Esophagus mucosa (tissue), 1 donor: Measurements from ENCODE around the gene RHCG. TPM values are rescaled to one million over a fixed set of nuclear protein-coding genes. Genes with fewer than 3 reads are reported as not detected.

Experiments used
- ATAC-seq: fragments of 200-7000 bp; cut with Tn5 transposase; one replicate; pipeline ENCODE4 v1.9.1; 2020
- total RNA-seq: library from RNA; stranded (reverse); gene quantifications from one replicate; pipeline ENCODE4 v1.2.4, GENCODE V29; 2023
- donor health status: DM: yes; HTN: yes; CAD: no.

The RHCG gene
- total RNA-seq, 1 donor from 2014 or later: 4,298 TPM

DNA sequence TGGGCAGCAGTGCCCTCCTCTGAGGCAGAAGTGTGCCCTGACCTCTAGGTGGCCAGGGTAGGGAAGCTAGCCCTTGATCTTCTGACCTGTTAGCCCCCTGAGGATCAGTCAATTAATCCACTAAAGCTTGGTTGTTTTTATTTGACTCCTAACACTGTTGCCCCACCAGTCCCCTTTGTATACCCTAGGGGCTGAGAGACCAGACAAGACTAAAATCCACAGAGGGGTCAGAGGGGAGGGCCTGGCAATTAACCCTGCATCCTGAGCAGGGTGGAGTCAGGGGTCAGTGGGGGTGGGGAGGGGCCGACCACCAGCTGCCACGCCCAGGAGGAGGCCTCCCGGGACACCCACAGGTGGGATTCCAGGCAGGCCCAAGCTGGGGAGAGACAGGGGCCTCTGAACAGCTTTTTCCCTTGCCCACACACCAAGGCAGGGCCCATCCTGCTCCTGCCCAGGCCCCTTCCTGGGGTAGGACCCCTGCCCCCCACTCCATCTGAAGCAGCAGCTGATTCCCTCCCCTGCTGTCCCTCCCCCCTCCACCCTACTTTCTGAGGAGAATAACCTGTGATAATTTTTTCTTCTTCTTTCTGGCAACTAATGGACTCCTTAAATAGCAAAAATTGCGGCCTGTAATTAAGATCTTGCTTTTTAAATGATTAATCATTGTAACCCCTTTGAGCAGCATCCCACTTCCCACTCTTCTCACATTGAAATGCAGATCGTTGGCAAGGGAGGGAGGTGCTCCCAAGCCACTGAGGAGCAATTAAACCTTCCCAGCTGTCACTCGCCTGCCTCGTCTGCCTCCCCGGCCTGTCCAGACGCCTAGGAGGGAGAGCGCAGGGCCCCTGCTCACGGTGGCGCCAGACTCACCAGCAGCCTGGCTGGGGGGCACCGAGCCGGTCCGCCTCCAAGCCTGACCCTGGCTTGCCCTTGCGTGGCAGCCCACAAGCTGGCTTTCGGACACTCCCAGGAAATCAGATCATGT lies 51.9 kb downstream of the RHCG start:
- no peak for ATAC-seq

DNA sequence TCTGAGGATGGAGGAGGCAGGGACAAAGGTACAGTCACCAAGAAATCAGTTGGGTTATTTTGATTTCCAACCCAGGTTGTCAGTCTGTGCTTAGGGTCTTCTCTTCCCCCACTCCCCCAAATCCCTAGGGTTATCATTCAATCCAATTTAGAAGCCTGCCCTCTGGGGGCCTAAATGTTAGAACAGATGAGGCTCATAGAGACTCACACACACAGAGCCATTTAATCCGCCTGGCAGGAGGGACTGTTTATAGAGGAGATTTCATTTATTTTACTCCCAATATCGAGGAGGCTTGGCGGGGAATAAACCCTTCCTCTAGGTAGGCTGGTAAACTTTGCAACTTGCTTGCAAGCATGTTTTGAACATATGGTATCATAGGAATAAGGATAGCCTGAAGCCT lies 52.8 kb downstream of the RHCG start:
- ATAC-seq: no peak

DNA sequence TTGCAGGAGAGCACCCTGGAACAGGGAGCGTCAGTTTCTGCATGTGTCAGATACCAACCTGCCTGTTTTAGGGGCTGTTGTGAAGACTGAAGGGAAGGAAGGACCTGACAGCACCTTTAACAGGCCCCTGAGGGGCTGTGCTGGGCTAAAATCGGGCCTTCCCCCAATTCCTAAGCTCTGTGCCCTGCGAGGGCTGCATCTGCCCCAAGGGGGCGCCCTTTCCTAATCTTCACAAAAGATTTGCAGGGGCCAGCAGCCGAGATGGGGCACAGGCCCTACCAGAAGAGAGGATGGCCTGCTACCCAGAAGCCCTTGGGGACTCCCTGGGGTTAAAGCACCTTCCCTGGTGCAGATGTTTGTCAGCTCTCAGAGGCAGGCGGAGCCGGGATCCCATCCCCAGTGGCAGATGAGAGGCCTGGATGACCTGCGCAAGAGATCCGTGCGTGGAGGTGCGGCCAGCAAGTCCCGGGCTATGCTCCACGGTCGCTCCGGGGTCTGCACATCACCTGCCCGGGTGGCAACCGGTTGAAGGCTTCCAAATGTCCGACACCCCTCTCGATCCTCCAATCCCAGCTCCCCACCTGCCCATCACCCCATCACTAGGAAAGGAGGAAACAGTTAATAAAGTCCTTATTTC lies 53.6 kb downstream of the RHCG start:
- peak; percentile 7 for ATAC-seq

DNA sequence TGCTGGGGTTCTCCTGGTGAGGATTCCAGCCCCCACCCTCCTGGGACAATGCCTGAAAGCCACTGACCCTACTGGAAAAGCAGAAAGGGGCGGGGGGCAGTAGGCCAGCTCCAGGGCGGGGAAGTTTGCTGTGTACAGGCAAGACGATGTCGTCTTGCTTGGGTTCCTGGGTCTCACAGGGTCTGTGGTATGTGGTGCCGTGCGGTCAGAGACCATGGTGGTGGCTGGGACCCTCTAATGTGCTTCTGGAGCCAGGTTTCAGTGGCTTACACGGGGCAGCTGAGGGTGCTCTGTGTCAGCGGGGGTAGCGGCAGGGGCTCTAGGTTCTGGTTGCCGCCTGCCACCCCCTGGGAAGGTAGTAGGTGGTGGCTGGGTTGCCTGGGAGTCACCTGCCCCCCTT lies 54.2 kb downstream of the RHCG start:
- ATAC-seq: peak; percentile 1

DNA sequence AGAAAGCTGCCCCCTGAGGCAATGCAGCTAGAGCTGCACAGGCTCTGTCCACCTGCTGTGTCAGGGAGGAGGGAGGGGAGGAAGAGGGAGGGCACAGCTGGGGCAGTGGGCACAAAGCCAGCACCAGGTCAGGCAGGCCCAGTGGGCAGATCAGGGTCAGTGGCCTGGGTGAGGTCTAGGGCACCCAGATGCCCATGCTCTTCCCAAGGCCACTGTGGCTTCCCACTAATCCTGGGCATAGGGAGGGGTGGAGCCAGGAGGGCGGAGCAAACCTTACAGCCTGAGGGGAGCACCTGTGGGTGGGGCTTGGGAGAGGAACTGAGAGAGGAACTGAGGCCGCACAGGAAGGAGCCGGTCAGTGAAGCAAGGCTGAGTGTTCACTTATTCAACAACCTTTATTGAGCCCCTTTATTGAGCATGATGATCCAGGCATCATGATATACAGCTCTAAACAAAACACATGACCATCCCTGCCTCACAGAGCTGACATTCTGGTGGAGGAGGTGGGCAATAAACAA lies 55.0 kb downstream of the RHCG start:
- peak; percentile 17 for ATAC-seq

DNA sequence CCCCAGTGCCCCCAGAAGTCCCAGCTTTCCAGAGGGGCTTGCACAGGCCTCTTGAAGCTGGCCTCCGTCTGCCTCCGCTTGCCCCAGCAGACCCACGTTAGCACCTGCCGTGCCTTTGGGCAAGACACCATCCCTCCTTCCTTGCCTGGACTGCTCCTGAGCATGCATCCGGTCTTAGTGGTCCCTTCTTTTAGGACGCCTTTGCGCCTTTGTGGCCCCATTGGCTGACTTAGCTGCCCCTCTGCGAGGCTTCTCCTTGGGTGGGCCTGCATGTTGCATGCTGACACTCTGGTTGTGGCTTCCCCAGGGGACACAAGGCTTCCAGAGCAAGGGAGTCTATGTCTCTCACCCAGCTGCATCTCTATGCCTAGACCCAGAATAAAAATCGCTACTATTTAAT lies 56.6 kb downstream of the RHCG start:
- ATAC-seq: no peak

DNA sequence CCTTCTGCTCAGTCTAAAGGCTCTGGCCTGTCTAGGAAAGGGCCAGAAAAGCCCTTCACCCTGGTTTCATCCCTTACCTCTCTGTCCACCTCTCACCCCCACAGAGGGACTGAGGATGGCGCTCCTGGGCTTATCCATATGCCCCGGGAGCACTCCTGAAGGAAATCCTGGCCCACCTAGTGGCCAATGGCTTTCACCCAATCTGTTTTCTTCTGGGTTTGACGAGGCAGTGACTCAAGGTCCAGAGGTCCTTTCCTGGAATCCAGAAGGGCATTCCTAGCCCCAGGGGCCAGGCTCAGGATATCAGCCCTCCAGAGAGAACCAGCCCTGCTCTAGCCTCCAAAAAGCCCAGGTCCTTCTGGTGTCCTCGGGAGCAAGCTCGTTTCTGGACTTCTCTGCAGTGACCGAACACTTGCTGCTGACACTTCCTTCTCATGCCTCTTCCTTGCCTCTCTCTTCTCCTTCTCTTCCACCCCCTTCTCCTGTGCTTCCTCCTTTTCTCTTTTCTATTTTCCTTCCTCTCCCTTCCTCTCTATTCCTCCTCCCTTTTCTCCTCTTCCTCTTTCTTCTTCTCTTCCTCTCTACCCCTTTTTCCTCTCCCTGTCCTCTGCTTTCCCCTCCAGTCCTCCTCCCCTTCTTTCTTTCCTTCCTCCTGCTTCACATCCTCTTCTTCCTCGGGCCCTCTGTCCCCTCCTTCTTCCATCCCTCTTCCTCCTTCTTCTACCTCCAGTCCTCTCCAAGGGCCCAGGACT lies 59.6 kb downstream of the RHCG start:
- ATAC-seq: no peak

DNA sequence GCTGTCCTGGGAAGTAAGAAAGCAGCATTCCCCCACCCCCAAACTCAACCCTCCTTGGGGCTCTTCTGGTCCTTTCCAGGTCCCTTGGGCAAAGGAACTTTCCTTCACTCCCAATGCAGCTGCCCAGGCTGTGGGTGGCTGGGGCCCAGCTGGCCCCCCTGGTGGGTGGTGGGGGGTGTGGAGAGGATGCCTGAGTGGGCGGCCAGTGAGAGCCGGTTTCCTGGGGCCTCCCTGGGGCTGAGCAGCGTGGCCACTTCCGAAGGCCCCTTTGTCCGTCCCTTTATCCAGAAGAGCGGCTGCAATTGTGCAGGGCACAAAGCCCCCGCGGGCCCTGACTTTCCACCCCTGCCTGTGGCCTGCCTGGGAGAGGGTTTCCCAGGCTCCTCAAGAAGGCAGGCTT lies 61.0 kb downstream of the RHCG start:
- ATAC-seq: no peak

DNA sequence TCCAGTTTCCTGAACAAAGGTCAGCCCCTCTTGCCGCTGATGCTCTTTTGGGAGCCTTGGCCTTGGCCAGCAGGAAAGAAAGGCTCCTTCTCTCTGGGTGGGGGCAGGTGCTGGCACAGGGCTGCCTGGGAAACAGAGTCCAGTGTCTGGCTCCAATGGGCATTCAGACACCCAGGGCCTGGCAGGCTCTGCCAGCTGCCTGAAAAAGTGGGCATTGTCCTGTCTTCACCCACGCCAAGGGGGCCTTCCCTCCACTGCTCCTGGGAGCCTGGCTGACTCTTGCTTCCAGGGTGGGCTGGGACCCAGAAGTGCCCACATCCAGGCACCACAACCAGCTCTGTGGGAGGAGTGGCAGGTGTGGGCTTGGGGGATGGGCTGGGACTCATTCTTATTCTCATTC lies 62.7 kb downstream of the RHCG start:
- no peak for ATAC-seq

DNA sequence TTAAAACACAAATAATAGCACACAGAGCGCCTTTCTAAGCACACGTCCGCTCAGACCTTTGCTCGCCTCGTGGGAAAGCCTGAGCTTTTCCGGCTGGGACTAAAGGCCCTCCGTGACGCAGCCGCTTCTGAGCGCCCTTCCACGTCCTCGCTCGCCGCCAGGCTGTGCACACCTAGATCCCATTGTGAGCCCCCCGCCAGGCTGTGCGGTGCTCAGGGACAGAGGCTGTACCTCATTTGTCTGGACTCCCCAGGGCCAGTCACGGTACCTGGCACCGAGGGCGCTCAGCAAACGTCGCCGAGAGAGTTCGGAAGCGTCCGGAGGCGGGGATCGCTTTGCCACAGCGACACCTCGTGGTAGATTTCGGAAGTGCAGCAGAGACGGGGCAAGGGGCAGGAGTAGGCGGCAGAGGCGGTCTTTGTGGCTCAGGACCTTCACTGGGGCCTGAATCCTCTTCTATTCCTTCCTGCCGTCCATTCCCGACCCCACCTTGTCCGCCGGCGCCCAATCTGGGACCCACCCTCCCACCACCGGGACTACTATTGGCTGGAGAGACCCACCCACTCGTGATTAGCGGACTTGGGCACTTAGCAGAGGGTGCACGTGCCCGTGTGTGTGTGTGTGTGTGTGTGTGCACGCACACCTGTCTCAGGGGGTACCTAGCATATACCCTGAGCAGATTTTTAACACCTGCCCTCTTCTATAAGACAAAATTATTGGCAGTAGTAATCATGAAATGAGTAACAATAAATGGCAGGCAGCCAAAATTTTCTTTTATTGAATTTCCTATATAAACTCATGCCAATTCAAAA lies 65.6 kb downstream of the RHCG start:
- ATAC-seq: peak; percentile 84

DNA sequence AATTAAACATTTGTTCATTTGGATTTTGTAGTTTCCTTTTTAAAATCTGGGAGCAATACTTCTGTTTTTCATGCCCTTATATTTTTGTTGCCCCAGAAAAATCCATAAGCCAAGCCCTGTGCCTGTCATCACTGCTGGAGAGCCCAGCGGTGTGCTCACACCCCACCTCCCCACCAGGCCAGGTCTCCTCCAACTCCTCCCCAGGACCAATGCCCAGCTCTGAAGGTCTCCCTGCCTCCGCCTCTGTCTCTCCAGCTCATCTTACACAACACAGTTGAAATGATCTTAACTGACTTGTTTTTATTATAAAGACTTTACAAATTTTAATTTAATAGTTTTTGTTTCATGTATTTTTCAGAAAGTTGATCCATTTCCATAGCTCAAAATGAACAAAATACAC lies 66.4 kb downstream of the RHCG start:
- no peak for ATAC-seq

DNA sequence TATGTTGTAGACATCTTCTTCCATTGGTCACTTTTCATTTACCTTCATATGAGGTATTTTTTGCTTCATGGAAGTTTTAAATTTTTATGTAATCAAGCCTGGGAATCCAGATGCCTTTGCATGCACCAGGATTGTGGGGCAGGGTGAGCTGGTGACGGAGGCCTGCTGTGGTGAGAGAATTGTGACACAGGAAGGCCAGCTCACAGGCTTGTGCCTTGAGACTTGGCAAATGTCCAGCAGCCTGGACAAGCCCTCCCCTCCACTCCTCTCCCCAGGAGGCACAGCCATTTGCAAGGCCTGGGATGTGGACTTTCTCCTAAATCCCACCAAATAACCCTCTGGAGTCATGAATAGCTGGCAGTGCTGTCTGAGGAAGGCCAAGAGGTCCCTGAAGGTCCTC lies 67.4 kb downstream of the RHCG start:
- no peak for ATAC-seq

DNA sequence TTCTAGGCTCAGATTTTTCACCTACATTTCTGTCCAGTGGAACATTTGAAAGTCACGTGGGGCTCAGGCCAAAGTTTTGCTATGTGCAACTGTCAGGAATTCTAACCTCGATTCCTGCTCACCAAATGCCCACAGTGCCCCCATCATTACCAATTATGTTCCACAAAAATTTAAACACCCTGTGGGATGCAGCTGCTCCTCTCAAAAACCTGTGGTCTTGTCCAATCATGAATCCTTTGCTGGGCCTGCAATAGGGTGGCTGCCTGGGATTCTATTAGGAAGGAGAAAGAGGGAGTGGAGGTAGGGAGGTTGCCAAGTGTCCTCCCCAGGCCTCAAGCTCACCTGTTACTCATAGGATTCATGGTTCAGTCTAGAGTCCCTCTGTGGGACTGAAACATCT lies 68.1 kb downstream of the RHCG start:
- no peak for ATAC-seq

DNA sequence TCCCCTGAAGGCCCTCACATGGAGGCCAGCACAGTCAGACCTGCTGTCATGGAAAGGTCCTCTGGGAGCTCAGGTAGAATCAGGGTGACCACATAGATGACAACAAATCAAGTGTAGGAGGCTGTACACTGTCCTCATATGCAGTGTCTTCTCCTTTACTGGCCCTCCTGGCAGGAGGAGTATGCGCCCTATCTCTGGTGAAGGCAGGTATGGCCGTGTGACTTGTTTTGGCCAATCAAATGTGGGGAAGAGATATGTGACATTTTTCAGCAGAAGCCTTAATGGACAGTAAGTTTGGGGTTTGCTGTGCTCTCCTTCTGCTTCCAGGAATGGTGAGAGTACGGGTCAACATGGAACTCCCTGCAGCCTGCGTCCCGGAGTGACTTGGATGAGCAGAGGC lies 69.9 kb downstream of the RHCG start:
- no peak for ATAC-seq

DNA sequence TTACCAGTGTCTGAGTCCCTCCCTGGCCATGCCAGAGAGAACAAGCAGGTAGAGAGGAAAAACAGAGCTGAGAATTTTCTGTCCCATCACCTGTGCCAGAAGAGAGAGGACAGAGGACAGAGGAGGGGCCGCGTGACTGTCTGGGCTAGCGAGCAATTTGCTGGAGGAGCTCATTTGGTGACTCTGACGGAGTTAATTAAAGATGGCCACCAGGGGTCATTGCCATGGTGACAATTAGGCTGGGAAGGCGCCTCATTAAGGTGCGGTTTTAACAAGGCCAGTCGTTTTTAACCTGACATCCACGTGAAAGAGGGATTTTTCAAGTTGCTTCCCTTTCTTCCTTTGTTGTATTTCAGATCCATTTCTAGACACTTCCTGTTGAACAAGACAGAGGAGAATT lies 72.4 kb downstream of the RHCG start:
- ATAC-seq: no peak

Other genes starting within 250 kb of the RHCG start
- 34.6 TPM for gene POLG, start 161.8 kb downstream of the RHCG start, total RNA-seq
- gene TICRR, start 78.9 kb upstream of the RHCG start, total RNA-seq: 17.0 TPM
- gene KIF7, start 158.9 kb upstream of the RHCG start, total RNA-seq: 0.60 TPM
- gene PLIN1, start 182.8 kb upstream of the RHCG start, total RNA-seq: 0.32 TPM
- 3.5 TPM for gene PEX11A, start 194.2 kb upstream of the RHCG start, total RNA-seq
- gene WDR93, start 194.2 kb upstream of the RHCG start, total RNA-seq: not detected